HepG2 (cell line): ENCODE measurements around the gene SYT9. TPM values are rescaled to one million over a fixed set of nuclear protein-coding genes. Genes with fewer than 3 reads are reported as not detected.

Experiments used
- ATAC-seq: fragments of 200-7000 bp; cut with Tn5 transposase; 3 replicates; pipeline ENCODE4 v1.9.1; 2020; ENCODE audit warnings: mild to moderate bottlenecking, moderate library complexity
- BruUV-seq: library from RNA; stranded (reverse); fragments of 400-500 nt; replicated peaks from 2 replicates; lab custom pipeline; 2021; lab: Mats Ljungman, UMichigan
- CTCF ChIA-PET: fragments of 300-600 bp; formaldehyde crosslinking; extraction: SDS; loops from one replicate; lab custom pipeline; 2021; ENCODE audit warnings: low total read pairs, inconsistent platforms, low intra/inter-chr PET ratio; lab: Yijun Ruan, JAX
- POLR2A ChIA-PET: fragments of 350-600 bp; sonication (Branson Sonifier 250); formaldehyde crosslinking; loops from one replicate; lab custom pipeline; 2020; ENCODE audit warnings: antibody characterized with exemption, inconsistent platforms; lab: Yijun Ruan, JAX
- DNase-seq: peaks from one replicate; pipeline ENCODE4 v3.0.0-alpha.2; 2015; ENCODE audit warnings: low spot score
- FAIRE-seq: peaks from 3 replicates; lab custom pipeline; 2011; peaks lifted over from hg19 to GRCh38; lab: Jason Lieb, UNC
- H2AFZ ChIP-seq: one replicate; pipeline ENCODE4 v1.6.1; 2011; ENCODE audit warnings: low read length, inconsistent platforms
- H3K27ac ChIP-seq: fragments of 300-600 bp; 3 replicates; pipeline ENCODE4 v1.8.0; 2011; ENCODE audit warnings: mixed run types, mild to moderate bottlenecking, mixed read lengths, low read length, inconsistent platforms; ENCODE audit not compliant: insufficient read depth; ENCODE audit errors: extremely low read length
- H3K27me3 ChIP-seq, 2 experiments: fragments of 200-600 bp in 1 of 2; 2 replicates in 1 of 2; 3 replicates in 1 of 2; pipeline versions ENCODE4 v1.6.0 to v1.8.0; 2011; ENCODE audit warnings: low read length in 2 of 2, mild to moderate bottlenecking in 2 of 2, moderate library complexity in 2 of 2, inconsistent platforms in 1 of 2; ENCODE audit not compliant: insufficient read depth in 2 of 2, control insufficient read depth in 1 of 2
- H3K36me3 ChIP-seq, 2 experiments: fragments of 200-600 bp in 1 of 2; replicated peaks in 1 of 2; 2 replicates in 1 of 2; 3 replicates in 1 of 2; pipeline versions ENCODE4 v1.5.1 to v1.8.0; 2011; ENCODE audit warnings: low read length in 2 of 2, inconsistent platforms in 1 of 2; ENCODE audit not compliant: insufficient read depth in 2 of 2, control insufficient read depth in 1 of 2
- H3K4me1 ChIP-seq: 2 replicates; pipeline ENCODE4 v1.5.1; 2012; ENCODE audit warnings: low read length, inconsistent platforms; ENCODE audit not compliant: insufficient read depth
- H3K4me2 ChIP-seq: 2 replicates; pipeline ENCODE4 v1.6.0; 2011; ENCODE audit warnings: low read depth, low read length, inconsistent platforms
- H3K4me3 ChIP-seq, 3 experiments: fragments of 200-600 bp in 1 of 3; sonication (generic), shearing (Covaris generic) in 1 of 3; replicated peaks in 1 of 3; 2 replicates each; pipeline ENCODE4 v1.5.1; 2011 to 2016; ENCODE audit warnings: low read length in 3 of 3, inconsistent platforms in 2 of 3, low read depth in 2 of 3, mild to moderate bottlenecking in 2 of 3, control low read depth in 1 of 3, mixed read lengths in 1 of 3; ENCODE audit not compliant: insufficient read depth in 1 of 3
- H3K79me2 ChIP-seq: one replicate; pipeline ENCODE4 v1.6.1; 2011; ENCODE audit warnings: low read length, inconsistent platforms; ENCODE audit not compliant: insufficient read depth
- H3K9ac ChIP-seq: 2 replicates; pipeline ENCODE4 v1.6.0; 2011; ENCODE audit warnings: mild to moderate bottlenecking, low read depth, low read length, inconsistent platforms; ENCODE audit not compliant: insufficient read depth
- H3K9me3 ChIP-seq: 2 replicates; pipeline ENCODE4 v1.5.1; 2012; ENCODE audit warnings: mild to moderate bottlenecking, low read length
- H4K20me1 ChIP-seq: 2 replicates; pipeline ENCODE4 v1.6.0; 2011; ENCODE audit warnings: inconsistent platforms, mild to moderate bottlenecking, low read length, moderate library complexity; ENCODE audit not compliant: insufficient read depth
- ARNT2 ChIP-seq: sonication (generic); formaldehyde crosslinking; IDR thresholded peaks from 2 replicates; pipeline ENCODE4 v1.8.0; 2022; ENCODE audit warnings: mild to moderate bottlenecking, low read depth, missing genetic modification reagents, moderate library complexity
- FLYWCH1 ChIP-seq: sonication (generic); formaldehyde crosslinking; IDR thresholded peaks from 2 replicates; pipeline ENCODE4 v1.8.1; 2023; ENCODE audit warnings: mild to moderate bottlenecking, missing genetic modification reagents
- HHEX ChIP-seq: IDR thresholded peaks from 2 replicates; pipeline ENCODE4 v1.6.1; 2016; ENCODE audit warnings: control low read depth
- NFYB ChIP-seq: sonication (generic); formaldehyde crosslinking; IDR thresholded peaks from 2 replicates; pipeline ENCODE4 v1.4.0; 2020; ENCODE audit warnings: missing genetic modification reagents
- ZBTB1 ChIP-seq: sonication (generic); formaldehyde crosslinking; IDR thresholded peaks from 2 replicates; pipeline ENCODE4 v1.4.0; 2020; ENCODE audit warnings: missing genetic modification reagents, borderline replicate concordance
- ZBTB21 ChIP-seq: sonication (generic); formaldehyde crosslinking; IDR thresholded peaks from 2 replicates; pipeline ENCODE4 v1.4.0; 2020; ENCODE audit warnings: missing genetic modification reagents
- ZNF496 ChIP-seq: sonication (generic); formaldehyde crosslinking; IDR thresholded peaks from 2 replicates; pipeline ENCODE4 v1.8.1; 2023; ENCODE audit warnings: mild to moderate bottlenecking, moderate library complexity, missing genetic modification reagents; ENCODE audit not compliant: insufficient replicate concordance
- ZNF709 ChIP-seq: sonication (generic); formaldehyde crosslinking; IDR thresholded peaks from 2 replicates; pipeline ENCODE4 v1.5.0; 2020; ENCODE audit warnings: mild to moderate bottlenecking, missing genetic modification reagents
- ZSCAN12 ChIP-seq: sonication (generic); formaldehyde crosslinking; IDR thresholded peaks from 2 replicates; pipeline ENCODE4 v1.9.0; 2021; ENCODE audit warnings: mild to moderate bottlenecking, missing genetic modification reagents
- WGBS: methylation state at CpG from one replicate; pipeline ENCODE4 v1.1.6; 2017; ENCODE audit warnings: low lambda C conversion rate; 5-methylcytosine and 5-hydroxymethylcytosine counted together
- in situ Hi-C: cut with HindIII; loops from 2 replicates; pipeline ENCODE4 v1.10.0; 2017; ENCODE audit warnings: low pct_unique_long_range_greater_than_20kb; ENCODE audit not compliant: extremely low pct_ligation_motif_present
- intact Hi-C: fragments of 100-400 bp; cut with micrococcal nuclease; formaldehyde crosslinking; loops from one replicate; pipeline ENCODE4 v1.10.0; 2022; ENCODE audit not compliant: unreplicated experiment
- polyA plus RNA-seq, 8 experiments: library from polyadenylated mRNA; depleted of rRNA in 3 of 8; stranded (reverse) in 7 of 8; unstranded in 1 of 8; fragments of >200 nt; fragmentation: Illumina TruSeq in 4 of 8; extraction: Trizol in 4 of 8; gene quantifications; 2 replicates each; pipeline versions ENCODE4 v1.2.1 to v1.2.3, GENCODE V29; 2011 to 2016; ENCODE audit warnings: low read depth in 4 of 8, missing spikeins in 1 of 8, mixed read lengths in 1 of 8; ENCODE audit not compliant: insufficient read depth in 1 of 8
- total RNA-seq, 5 experiments: library from RNA; depleted of rRNA; stranded (reverse); fragments of >200 nt; fragmentation: Illumina TruSeq; extraction: Trizol; gene quantifications; 2 replicates each; pipeline ENCODE4 v1.2.3, GENCODE V29; 2016; ENCODE audit warnings: low read depth in 1 of 5

Gene SYT9
- total and polyA plus RNA-seq, 2 of the 13 experiments (the other 11 are each of a cell fraction or from before 2014, with no cell fraction given), result not detected

DNA sequence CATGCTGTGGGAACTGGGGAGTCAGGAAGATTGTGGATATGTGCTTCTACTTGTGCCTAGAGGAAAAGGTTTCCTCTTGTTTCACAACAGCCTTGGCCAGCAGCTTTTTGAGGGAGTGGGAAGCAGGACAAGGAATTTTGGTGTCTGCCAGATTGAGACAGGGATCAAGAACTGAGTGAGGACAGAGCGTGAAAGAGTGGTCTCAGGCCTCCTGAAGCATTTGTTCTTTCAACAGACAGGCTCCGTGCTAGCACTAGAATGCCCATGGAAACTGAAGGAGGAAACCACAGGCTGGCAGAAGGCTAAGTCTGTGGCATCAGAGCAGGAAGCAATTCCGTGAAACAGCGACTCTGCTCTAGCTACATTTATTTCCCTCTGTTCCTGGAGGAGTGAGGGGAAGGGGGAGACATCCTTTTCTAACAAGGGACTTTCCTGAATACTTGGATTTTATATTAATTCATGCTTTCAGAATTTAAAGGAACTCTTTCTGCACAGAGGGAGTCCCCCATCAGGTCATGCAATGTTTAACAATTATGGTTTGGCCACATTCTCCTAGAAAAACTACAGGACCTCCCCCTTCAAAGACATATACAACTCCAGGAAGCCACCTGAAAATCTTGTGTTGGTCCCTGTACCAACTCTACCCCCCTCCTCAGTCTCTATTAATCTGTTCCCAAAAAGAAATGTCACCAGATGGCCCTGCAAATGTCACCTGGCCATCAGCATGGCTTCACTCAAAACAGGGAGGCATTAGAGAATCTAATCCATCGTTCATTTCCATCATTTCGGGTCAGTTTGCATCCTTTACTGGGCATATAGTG is 96.1 kb downstream of the SYT9 start:
- intact Hi-C loops, result no loop called here
- H3K4me3 ChIP-seq, result no peak overlapping the region
- POLR2A ChIA-PET, result no interaction called here
- in situ Hi-C loops, result no loop called here
- H3K27ac ChIP-seq, result no peak overlapping the region
- H3K9me3 ChIP-seq, result no peaks in the 10 kb centered on the region
- H3K36me3 ChIP-seq, result no peaks in the 10 kb centered on the region
- no peak for TF ChIP-seq ZSCAN12 (CRISPR knock-in tag)
- TF ChIP-seq ARNT2, result no peak
- TF ChIP-seq ZBTB1 (CRISPR knock-in tag), result no peak
- TF ChIP-seq ZNF496 (CRISPR knock-in tag), result no peak
- no peak for TF ChIP-seq ZNF709
- no peak for TF ChIP-seq FLYWCH1 (CRISPR knock-in tag)
- no peak for TF ChIP-seq ZBTB21
- no peak for TF ChIP-seq NFYB
- TF ChIP-seq HHEX, result no peak
- WGBS, result 10% methylated on average over 6 of the region's 6 CpGs
- no peaks in the 10 kb centered on the region for H3K79me2 ChIP-seq
- peaks cover 0 to 3% of the 10 kb centered on the region in 2 experiments; a peak in 3 of 5 replicates for H3K27me3 ChIP-seq
- H3K9ac ChIP-seq, result no peak overlapping the region
- FAIRE-seq (no peak), ATAC-seq (no peak), DNase-seq (no peak)
- H3K4me2 ChIP-seq, result no peak overlapping the region
- BruUV-seq, result no TSS peak
- no peaks in the 10 kb centered on the region for H3K4me1 ChIP-seq
- H2AFZ ChIP-seq, result no peak overlapping the region
- CTCF ChIA-PET, result no interaction called here
- H4K20me1 ChIP-seq, result no peaks in the 10 kb centered on the region
